HG03575 (cell line): Measurements from ENCODE around the gene DDT.
"Not testable (repeated sequence)": the region's sequence is repeated elsewhere in the genome, so short reads cannot be mapped to it uniquely, and the experiment has no call there.

Experiments
- ATAC-seq: cut with Tn5 transposase; IDR thresholded peaks from one replicate; pipeline ENCODE4 v1.9.1; 2021; ENCODE audit not compliant: unreplicated experiment, insufficient number of reproducible peaks, low FRiP score; ENCODE audit errors: extremely low read depth

Gene DDT

DNA sequence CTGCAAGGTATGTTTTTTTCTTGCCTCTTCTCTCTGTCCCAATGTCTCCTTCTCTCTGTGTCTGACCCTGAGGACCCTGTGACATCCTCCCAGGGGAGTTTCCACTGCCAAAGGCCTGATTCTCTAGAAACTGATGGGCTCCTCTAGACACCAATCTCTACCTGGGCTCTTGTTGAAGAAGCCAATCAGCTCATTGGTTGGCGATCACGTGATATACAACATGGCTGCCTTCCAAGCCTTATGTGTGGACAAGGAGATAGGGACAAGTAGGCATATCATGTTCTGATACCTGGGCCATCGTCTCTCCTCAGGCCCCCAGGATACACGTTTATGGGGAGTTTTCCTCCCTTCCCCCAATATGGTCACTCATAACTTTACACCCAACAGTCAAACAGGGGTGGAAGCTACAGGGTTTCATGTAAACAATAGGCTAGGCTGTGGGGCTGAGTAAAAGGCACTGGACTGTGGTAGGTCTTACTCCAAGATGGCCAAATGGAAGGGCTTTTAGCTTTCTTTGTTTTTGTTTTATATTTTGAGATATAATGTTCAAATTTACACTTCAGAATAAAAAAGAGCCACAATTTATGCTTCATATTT is 19.4 kb upstream of the DDT start:
- ATAC-seq, result not testable (repeated sequence)

DNA sequence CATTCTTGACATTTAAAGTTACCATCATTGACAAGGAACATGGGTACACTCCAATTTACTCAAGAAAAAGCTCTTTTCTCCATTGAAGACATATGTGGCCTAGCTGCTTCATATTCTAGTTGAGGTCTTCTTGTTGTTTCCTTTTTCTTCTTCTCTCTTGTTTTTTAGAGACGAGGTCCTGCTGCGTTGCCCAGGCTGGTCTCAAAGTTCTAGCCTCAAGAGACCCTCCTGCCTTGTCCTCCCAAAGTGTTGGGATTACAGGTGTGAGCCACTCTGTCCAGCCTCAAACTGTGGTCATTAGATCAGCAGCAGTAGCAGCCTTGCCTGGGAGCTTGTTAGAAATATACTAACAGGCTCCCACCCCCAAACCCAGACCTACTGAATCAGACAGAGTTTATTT is 18.8 kb upstream of the DDT start:
- ATAC-seq, result not testable (repeated sequence)

DNA sequence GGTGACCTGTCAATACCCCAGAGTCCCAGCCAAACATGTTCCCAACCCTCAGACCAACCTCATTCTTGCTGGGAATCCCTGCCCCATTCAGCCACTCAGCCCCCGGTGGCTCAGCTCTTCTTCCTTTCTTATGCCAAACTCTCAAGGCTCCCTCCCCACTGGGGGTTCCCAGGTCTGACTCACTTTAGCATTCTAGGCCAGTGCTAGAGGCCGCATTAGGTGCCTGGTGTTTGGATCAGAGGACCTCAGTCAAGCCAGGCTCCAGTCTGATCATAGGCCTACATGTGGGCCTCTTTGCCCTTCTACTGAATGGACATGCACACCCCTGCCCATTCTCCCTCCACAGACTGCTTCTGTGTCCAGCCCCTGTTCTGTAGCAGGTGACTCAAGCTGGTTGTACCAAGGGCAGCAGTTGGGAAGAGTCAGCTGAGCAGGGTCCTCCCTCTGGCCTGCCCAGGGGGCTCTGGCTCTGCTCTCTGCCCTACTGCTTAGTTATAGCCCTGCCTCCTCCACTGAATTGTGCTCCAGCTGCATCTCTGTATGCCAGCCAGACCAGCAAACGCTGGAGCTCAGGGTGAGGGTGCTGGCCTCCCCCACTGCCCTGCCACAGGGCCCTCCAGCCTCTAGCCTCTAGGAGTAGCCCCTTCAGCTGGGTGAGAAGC is 15.5 kb upstream of the DDT start:
- not testable (repeated sequence) for ATAC-seq

DNA sequence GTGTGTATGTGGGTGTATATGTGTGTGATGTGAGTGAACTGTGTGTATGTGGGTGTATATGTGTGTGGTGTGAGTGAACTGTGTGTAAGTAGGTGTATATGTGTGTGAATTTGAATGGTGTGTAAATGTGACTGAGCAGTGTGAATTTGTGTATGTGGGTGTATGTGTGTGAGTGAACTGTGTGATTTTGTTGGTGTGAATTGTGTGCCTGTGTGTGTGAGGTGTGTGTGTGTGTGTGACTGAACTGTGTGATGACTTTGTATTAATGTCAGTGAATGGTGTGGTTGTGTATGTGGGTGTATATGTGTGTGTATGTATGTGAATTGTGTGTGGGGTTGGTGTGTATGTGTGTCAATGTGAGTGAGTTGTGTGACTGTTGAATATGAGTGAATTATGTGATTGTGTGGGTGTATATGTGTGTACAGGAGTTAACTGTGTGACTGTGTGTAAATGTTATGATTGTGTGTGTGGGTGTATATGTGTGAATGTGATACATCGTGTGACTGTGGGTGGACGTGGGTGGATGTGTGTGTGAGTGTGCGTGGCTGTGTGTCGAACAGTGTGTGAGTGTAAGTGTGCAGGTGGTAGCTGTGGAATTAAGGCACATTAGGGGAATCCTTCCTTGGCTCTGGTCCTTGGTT is 12.4 kb upstream of the DDT start:
- ATAC-seq, result not testable (repeated sequence)

DNA sequence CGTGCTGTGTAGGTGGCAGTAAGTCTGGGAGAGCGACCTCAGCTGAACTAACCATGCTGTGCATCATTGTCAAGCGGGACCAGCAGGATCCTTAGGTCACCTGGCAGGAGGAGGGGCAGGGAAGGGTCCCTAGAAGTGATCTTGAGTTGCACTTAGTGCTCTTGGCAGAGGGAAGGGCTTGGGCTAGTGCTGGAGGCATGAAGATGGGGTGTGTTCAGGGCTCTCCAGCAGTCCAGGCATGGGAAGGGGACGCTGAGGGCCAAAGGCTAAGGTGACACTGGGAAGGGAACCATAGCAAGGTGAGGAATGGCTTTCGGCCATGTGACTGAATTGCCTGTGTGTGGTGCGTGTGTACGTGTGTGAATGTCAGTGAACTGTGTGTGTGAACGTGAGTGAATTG is 11.8 kb upstream of the DDT start:
- not testable (repeated sequence) for ATAC-seq

GRCh38 chr22:23984430-23984829 is 10.2 kb upstream of the DDT start:
- no peak for ATAC-seq

DNA sequence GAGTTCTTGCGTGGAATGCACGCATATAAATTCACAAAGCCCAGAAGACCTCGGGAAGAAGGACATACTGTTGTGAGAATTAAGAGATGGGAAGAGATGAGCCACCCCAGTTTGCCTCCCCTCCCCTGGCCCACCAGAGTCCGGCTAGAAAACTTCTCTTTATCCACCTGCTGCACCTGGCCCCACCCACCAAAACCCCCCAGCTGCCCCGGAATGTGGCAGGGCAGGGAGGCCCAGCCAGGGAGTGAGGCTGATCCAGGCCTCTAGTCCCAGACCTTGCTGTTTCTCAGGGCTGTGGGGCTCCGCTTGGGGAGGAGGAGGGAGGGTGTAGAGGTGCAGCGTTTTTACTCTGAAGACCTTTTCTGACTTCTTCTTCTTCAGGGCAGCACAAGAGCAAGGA is 6.3 kb upstream of the DDT start:
- not testable (repeated sequence) for ATAC-seq

- ATAC-seq, result not testable (repeated sequence)
Observed at GRCh38 chr22:23979557-23980240, 5.5 kb upstream of the DDT start, which contains the start of gene GSTT2. TSS of gene GSTT2 (plus strand) at chr22:23980134.

GRCh38 chr22:23977304-23977703 is 3.1 kb upstream of the DDT start:
- not testable (repeated sequence) for ATAC-seq

DNA sequence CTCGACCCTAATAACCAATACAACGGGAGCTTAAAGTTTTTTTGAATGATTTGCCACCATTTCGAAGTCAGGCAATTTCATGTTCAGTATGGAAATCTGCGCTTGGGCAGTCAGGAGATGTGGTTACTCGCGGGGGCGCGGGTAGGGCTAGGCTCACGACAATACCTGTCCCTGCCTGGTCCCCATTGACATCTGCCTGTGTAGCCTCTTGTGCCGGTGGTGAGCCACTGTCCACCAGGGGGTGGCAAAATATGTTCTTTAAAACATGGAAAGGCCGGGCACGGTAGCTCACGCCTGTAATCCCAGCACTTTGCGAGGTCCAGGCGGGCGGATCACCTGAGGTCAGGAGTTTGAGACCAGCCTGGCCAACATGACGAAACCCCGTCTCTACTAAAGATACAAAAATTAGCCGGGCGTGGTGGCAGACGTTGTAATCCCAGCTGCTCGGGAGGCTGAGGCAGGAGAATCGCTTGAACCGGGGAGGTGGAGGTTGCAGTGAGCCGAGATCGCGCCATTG is 653 bp upstream of the DDT start:
- ATAC-seq, result not testable (repeated sequence)

DNA sequence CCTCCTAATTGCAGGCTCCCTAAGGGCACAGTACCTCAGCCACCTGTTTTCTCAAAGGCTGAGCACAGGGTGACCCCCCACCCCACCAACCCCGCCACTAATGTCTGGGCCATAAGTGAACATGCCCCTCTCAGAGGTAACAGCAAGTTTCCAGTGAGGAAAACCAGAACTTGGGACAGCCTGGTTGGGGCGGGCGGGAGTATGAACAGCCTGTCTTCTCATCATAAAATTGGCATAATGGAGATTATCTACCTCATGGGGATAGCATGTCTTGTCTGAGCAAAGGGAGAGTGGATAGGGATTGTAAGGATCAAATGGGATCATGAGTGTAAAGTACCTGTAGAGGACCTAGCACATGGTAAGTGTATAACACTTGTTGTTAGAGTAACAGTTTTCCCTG is 2.3 kb downstream of the DDT start:
- ATAC-seq, result not testable (repeated sequence)

- ATAC-seq, result no peak
Observed at GRCh38 chr22:23970816-23971486, 3.3 kb downstream of the DDT start.

DNA sequence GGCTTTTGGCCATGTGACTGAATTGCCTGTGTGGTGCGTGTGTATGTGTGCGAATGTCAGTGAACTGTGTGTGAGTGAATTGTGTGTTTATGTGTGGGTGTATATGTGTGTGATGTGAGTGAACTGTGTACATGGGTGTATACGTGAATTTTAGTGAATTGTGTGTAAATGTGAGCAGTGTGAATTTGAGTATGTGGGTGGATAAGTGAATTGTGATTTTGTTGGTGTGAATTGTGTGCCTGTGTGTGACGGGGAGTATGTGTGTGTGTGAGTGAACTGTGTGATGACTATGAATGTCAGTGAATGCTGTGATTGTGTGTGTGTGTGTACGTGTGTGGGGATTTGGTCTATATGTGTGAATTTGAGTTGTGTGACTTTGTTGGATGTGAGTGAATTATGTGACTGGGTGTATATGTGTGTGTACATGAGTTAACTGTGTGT is 4.0 kb downstream of the DDT start:
- ATAC-seq, result no peak

DNA sequence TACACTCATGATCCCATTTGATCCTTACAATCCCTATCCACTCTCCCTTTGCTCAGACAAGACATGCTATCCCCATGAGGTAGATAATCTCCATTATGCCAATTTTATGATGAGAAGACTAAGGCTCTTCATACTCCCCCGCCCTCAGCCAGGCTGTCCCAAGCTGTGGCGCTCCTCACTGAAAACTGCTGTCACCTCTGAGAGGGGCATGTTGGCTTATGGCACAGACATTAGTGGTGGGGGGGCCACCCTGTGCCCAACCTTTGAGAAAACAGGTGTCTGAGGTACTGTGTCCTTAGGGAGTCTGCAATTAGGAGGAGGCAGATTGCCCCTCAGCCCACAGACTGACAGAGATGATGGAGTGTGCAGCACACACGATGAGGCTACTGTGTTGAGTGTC is 5.2 kb downstream of the DDT start:
- no peak for ATAC-seq

DNA sequence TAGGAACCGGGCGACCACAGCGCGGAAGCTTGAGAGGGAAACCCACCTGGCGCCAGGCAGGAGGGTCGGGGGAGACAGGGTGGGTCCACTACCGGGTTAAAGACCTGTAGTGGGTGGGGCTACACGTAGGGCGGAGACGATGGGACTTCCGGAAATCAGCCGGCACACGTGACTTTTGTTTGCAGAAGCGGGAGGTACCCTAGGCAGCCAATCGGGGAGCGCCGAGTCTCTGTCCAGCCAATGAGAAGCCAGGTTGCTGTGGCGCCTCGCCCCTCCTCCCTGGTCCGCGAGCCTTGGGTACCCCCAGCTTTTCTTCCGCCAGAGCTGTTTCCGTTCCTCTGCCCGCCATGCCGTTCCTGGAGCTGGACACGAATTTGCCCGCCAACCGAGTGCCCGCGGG is 7.7 kb downstream of the DDT start, which contains the start of gene DDTL:
DDTL (plus strand) TSS at position 321 of the 400 bp plus-strand sequence; CDS start at position 348, 27 bp downstream.
- peak; percentile 59 for ATAC-seq

DNA sequence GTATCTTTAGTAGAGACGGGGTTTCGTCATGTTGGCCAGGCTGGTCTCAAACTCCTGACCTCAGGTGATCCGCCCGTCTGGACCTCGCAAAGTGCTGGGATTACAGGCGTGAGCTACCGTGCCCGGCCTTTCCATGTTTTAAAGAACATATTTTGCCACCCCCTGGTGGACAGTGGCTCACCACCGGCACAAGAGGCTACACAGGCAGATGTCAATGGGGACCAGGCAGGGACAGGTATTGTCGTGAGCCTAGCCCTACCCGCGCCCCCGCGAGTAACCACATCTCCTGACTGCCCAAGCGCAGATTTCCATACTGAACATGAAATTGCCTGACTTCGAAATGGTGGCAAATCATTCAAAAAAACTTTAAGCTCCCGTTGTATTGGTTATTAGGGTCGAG is 8.1 kb downstream of the DDT start:
- not testable (repeated sequence) for ATAC-seq

GRCh38 chr22:23961084-23961771 is 13.0 kb downstream of the DDT start, which contains the start of gene GSTT2B:
TSS of gene GSTT2B (minus strand) at chr22:23961195. CDS start at chr22:23961131, 64 bp downstream.
- not testable (repeated sequence) for ATAC-seq

- ATAC-seq, result not testable (repeated sequence)
Observed at GRCh38 chr22:23956301-23956900, 17.8 kb downstream of the DDT start.
